Karpas-422 (cell line): ENCODE results near the gene SIPA1L3. TPM values are rescaled to one million over a fixed set of nuclear protein-coding genes. Genes with fewer than 3 reads are reported as not detected.
A peak's percentile ranks its signal among the peaks of the same experiment; 100 is the strongest.

ENCODE experiments used
- DNase-seq: peaks from one replicate; pipeline ENCODE4 v3.0.0-alpha.2; 2015
- H2AFZ ChIP-seq: fragments of 200-600 bp; sonication (generic); 2 replicates; pipeline ENCODE4 v1.6.1; 2014; ENCODE audit warnings: antibody characterized with exemption, low read length, mixed read lengths
- H3K27ac ChIP-seq: fragments of 200-600 bp; sonication (generic); 2 replicates; pipeline ENCODE4 v1.5.1; 2014; ENCODE audit warnings: mild to moderate bottlenecking, low read length, moderate library complexity
- H3K27me3 ChIP-seq: fragments of 200-600 bp; sonication (generic); 2 replicates; pipeline ENCODE4 v1.6.1; 2014; ENCODE audit warnings: low read length, mixed read lengths
- H3K36me3 ChIP-seq: fragments of 200-600 bp; sonication (generic); 2 replicates; pipeline ENCODE4 v1.6.1; 2014; ENCODE audit warnings: low read length, mixed read lengths; ENCODE audit not compliant: insufficient read depth
- H3K4me1 ChIP-seq: fragments of 200-600 bp; sonication (generic); 2 replicates; pipeline ENCODE4 v1.6.1; 2014; ENCODE audit warnings: mild to moderate bottlenecking, low read length, mixed read lengths
- H3K4me2 ChIP-seq: fragments of 200-600 bp; sonication (generic); 2 replicates; pipeline ENCODE4 v1.6.1; 2014; ENCODE audit warnings: low read length, low read depth, mild to moderate bottlenecking; ENCODE audit not compliant: poor library complexity, severe bottlenecking
- H3K4me3 ChIP-seq: fragments of 200-600 bp; sonication (generic); 2 replicates; pipeline ENCODE4 v1.5.1; 2014; ENCODE audit warnings: mild to moderate bottlenecking, antibody characterized with exemption, low read length, mixed read lengths
- H3K79me2 ChIP-seq: fragments of 200-600 bp; sonication (generic); 2 replicates; pipeline ENCODE4 v1.6.1; 2014; ENCODE audit warnings: mild to moderate bottlenecking, low read length, mixed read lengths
- H3K9ac ChIP-seq: fragments of 200-600 bp; sonication (generic); 2 replicates; pipeline ENCODE4 v1.6.0; 2014; ENCODE audit warnings: low read length
- H3K9me2 ChIP-seq: fragments of 200-600 bp; sonication (generic), shearing (Covaris generic); replicated peaks from 2 replicates; pipeline ENCODE4 v1.6.0; 2014; ENCODE audit warnings: mild to moderate bottlenecking, low read length, moderate library complexity; ENCODE audit not compliant: insufficient read depth
- H3K9me3 ChIP-seq: fragments of 300-700, 200-600 bp; sonication (generic); 2 replicates; pipeline ENCODE4 v1.6.1; 2014; ENCODE audit warnings: low read length, mixed read lengths
- H4K20me1 ChIP-seq: fragments of 200-600 bp; sonication (generic); 2 replicates; pipeline ENCODE4 v1.6.1; 2014; ENCODE audit warnings: mild to moderate bottlenecking, antibody characterized with exemption, low read length, low read depth; ENCODE audit not compliant: insufficient read depth
- total RNA-seq: library from RNA; depleted of rRNA; stranded (reverse); fragments of >200 nt; shearing (Covaris generic); gene quantifications from 2 replicates; pipeline ENCODE4 v1.2.3, GENCODE V29; 2014; ENCODE audit warnings: low replicate concordance

SIPA1L3 gene
- total RNA-seq, 1 experiment from 2014 or later, result 88.1 TPM

DNA sequence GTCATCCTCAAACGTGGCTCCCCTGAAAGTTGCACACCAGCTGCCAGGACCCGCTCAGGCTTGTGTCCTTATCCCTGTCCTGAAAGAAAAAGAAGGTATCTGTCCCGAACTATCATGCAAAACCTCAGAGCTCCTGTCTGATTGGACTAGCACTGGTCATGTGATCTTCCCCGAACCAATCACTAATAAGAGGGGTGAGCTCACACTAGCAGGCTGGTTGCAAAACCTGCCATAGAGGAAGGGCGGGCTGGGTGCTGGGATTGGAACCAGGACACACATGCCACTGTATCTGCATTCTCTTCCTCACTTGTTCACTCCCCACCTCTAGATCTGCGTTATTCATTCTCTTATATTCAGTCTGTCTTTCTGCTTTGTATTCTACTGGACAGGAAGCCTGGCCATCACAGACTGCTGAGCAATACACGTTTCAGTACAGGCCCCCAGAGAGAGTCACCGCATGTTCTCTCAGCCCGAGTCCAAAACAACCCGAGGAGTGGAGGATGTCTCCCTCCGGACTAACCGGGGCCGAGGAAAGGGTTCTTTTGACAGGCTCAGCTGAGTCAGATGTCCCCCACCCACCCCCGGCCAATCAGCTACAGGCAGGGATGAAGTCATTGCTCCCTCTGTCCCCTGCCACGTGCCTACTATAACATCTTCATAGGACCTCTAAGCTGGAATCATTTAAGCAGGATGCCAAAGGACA lies 97.7 kb downstream of the SIPA1L3 start:
- no peaks in the 10 kb centered on the region for H3K36me3 ChIP-seq
- H3K27ac ChIP-seq, result peak overlapping the region; percentile 95
- peaks cover 67% of the 10 kb centered on the region for H3K4me1 ChIP-seq
- peaks cover 86% of the 10 kb centered on the region for H3K79me2 ChIP-seq
- H3K9me3 ChIP-seq, result no peaks in the 10 kb centered on the region
- H3K9ac ChIP-seq, result peak overlapping the region; percentile 74
- peak; percentile 94 for DNase-seq
- no peaks in the 10 kb centered on the region; the same call in 1 of the 2 replicates for H4K20me1 ChIP-seq
- peak overlapping the region; percentile 80 for H3K4me2 ChIP-seq
- H3K27me3 ChIP-seq, result no peaks in the 10 kb centered on the region
- no peaks in the 10 kb centered on the region for H3K9me2 ChIP-seq
- peak overlapping the region; percentile 62 for H3K4me3 ChIP-seq
- H2AFZ ChIP-seq, result no peak overlapping the region

DNA sequence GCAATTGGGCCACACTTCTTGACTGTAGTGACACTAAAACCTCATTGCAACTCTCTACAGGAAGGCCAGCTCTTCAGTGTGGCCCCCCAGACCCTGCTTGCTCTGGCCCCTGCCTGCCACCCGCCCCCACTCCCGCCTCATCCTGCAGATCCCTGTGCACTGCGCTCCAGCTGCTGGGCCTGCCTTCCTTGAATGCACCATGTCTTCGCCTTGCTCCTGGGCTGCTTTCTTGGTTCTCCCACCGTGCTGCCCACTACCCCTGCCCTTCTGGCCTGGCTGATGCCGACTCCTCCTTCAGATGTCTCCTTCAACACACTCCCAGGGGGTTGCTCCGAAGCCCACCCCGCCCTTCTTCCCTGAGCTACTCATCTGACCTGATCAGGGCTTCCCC lies 98.2 kb downstream of the SIPA1L3 start:
- Histone ChIP-seq H3K27me3 (no peaks in the 10 kb centered on the region), H4K20me1 (no peaks in the 10 kb centered on the region; the same call in 1 of the 2 replicates), H3K9me2 (no peaks in the 10 kb centered on the region), H3K79me2 (peaks cover 87% of the 10 kb centered on the region), H3K27ac (peak overlapping the region; percentile 95), H2AFZ (no peak overlapping the region), H3K9ac (peak overlapping the region; percentile 74), H3K36me3 (no peaks in the 10 kb centered on the region), H3K9me3 (no peaks in the 10 kb centered on the region), H3K4me3 (peak overlapping the region; percentile 62), H3K4me1 (peaks cover 68% of the 10 kb centered on the region), H3K4me2 (peak overlapping the region; percentile 80)
- DNase-seq, result no peak

DNA sequence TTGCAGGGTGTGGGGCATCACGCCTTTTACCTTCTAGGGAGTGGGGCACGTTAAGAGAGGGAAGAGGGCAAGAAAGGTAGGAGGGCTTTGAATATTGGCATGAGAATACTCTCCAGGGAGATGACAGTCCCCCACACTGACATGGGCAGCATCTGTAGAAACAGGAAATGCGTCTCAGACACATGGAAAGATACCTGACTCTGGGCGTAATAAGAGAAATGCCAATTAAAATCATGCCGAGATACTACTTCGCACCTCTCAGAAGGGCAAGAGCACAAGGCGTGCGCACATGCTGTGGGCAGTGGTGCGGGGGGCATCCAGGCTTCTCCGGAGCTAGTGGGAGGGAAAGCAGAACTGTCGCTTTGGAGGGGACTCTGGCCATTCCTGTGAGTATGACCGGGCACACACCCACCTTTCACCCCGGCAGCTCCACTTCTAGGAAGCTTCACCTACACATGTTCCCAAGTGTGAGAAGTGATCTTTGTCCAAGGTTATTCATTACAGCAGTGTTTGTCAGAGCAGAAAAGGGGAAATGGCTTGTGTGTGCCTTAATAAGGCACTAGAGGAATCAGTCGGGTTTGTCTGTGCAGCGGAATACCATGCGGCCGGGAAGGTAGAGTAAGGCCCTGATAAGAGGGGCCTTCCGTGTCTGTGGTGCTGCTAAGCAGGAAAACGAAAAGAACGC lies 99.5 kb downstream of the SIPA1L3 start:
- Histone ChIP-seq H3K36me3 (no peaks in the 10 kb centered on the region), H3K9ac (peak overlapping the region; percentile 74), H3K9me3 (no peaks in the 10 kb centered on the region), H3K27me3 (no peaks in the 10 kb centered on the region), H3K9me2 (no peaks in the 10 kb centered on the region), H3K79me2 (peaks cover 88% of the 10 kb centered on the region), H3K4me1 (peaks cover 76% of the 10 kb centered on the region), H3K27ac (peak overlapping the region; percentile 95), H2AFZ (no peak overlapping the region), H3K4me2 (peak overlapping the region; percentile 80), H3K4me3 (peak overlapping the region; percentile 62; the same call in 1 of the 2 replicates), H4K20me1 (no peaks in the 10 kb centered on the region; the same call in 1 of the 2 replicates)
- DNase-seq, result peak; percentile 75

DNA sequence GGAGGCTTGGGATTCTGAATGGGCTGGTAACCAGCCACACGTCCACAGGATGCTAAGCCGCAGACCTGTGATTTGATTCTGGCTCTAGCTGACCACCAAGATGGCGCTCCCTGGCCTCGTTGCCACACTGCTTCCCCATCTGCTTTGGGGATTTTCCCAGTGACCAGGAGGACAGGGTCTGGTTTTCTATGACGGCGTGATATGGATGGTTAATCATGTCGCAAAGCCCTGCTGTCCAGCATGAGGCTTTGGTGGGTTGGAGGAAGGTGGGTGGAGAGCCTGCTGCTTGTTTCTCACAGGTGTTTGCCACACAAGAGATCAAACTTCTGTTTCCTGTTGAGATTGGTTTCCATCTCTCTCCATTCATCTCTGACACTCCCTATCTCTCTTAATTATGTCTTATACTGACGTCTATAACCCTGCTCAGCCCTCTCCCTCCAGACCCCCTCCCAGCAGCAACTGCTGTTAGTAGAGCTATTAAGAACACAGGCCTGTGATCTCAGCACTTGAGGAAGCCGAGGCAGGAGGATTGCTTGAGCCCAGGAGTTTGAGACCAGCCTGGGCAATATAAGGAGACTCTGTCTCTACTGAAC lies 102.7 kb downstream of the SIPA1L3 start:
- no peak for DNase-seq
- Histone ChIP-seq H3K9me2 (no peaks in the 10 kb centered on the region), H2AFZ (no peak overlapping the region), H3K79me2 (peaks cover 91% of the 10 kb centered on the region), H3K4me1 (peaks cover 51% of the 10 kb centered on the region), H3K27ac (peak overlapping the region; percentile 57), H3K9me3 (no peaks in the 10 kb centered on the region), H3K4me2 (no peak overlapping the region), H4K20me1 (no peaks in the 10 kb centered on the region; the same call in 1 of the 2 replicates), H3K27me3 (no peaks in the 10 kb centered on the region), H3K9ac (no peak overlapping the region), H3K4me3 (no peak overlapping the region), H3K36me3 (0 out of 2 replicates have a peak, but pooled peaks cover 7% of the 10 kb centered on the region)

DNA sequence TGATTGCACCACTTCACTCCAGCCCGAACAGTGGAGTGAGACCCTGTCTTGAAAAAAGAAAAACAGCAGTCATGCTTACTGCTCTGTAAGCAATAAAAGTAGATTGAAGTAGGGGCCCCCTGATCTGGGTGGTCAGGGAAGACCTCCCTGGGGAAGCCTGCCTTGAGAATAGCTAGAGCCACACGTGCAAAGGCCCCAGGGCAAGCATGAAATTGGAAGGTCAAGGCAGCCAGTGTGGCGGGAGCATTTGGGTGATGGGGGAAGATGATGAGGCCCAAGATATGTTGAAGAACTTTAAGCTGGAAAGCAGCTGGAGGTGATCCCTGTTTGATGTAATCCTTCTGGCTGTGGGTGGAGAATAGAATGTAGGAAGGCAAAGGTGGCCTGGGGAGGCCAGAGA lies 104.4 kb downstream of the SIPA1L3 start:
- Histone ChIP-seq H3K27me3 (no peaks in the 10 kb centered on the region), H3K27ac (peak overlapping the region; percentile 72), H3K36me3 (0 out of 2 replicates have a peak, but pooled peaks cover 7% of the 10 kb centered on the region), H3K4me2 (no peak overlapping the region), H3K4me3 (no peak overlapping the region), H3K9ac (peak overlapping the region; percentile 6; the same call in 1 of the 2 replicates), H3K79me2 (peaks cover 91% of the 10 kb centered on the region), H3K9me2 (no peaks in the 10 kb centered on the region), H4K20me1 (no peaks in the 10 kb centered on the region; the same call in 1 of the 2 replicates), H2AFZ (no peak overlapping the region), H3K4me1 (peaks cover 34% of the 10 kb centered on the region), H3K9me3 (no peaks in the 10 kb centered on the region)
- DNase-seq, result no peak

DNA sequence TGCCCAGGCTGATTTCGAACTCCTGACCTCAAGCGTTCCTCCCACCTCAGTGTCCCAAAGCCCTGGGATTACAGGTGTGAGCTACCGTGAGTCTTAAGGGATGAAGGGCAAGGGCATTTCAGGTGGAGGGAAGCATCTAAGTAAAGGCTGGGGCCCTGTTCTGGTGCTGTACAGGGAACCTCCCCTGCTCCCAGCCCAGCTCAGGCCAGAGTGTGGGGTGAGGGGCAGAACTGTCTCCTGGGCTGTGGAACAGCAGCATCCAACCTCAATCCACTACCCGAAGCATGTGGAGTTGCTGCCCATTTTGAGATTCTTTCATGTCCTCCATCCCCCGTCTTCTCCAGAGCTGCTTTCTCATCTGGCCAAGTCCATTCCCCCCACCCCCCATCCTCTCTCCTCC lies 105.3 kb downstream of the SIPA1L3 start:
- Histone ChIP-seq H3K4me2 (no peak overlapping the region), H3K27me3 (no peaks in the 10 kb centered on the region)

DNA sequence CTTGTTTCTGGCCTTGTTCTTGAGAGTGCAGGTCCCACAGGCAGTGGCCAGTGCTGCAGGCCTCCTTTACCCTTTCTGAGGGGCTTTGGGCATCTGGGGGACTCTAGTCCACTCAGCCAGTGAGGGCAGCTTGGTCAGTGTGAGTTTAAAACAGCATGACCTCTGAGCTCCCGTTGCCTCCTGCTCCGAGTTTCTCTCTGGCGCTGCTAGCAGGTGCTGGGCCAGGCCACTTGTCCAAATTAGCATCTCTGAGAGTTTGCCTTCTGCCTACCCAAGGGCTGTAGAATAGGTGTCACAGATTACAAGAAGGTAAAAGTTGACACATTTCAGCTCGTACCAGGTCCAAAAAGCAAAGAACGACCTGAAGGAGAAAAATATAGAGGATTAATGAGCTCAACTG lies 105.9 kb downstream of the SIPA1L3 start:
- H3K4me2 ChIP-seq, result no peak overlapping the region
- no peak overlapping the region for H3K4me3 ChIP-seq
- H3K9me2 ChIP-seq, result no peaks in the 10 kb centered on the region
- no peak overlapping the region for H3K9ac ChIP-seq
- peaks cover 93% of the 10 kb centered on the region for H3K79me2 ChIP-seq
- peaks cover 26% of the 10 kb centered on the region for H3K4me1 ChIP-seq
- DNase-seq, result no peak
- no peak overlapping the region for H2AFZ ChIP-seq
- 0 out of 2 replicates have a peak, but pooled peaks cover 7% of the 10 kb centered on the region for H3K36me3 ChIP-seq
- H3K27ac ChIP-seq, result peak overlapping the region; percentile 72
- no peaks in the 10 kb centered on the region for H3K27me3 ChIP-seq
- no peaks in the 10 kb centered on the region; the same call in 1 of the 2 replicates for H4K20me1 ChIP-seq
- no peaks in the 10 kb centered on the region for H3K9me3 ChIP-seq

More for the DNA sequence above, 105.3 kb downstream of the SIPA1L3 start:
- no peak overlapping the region for H3K9ac ChIP-seq
- peaks cover 91% of the 10 kb centered on the region for H3K79me2 ChIP-seq
- peaks cover 29% of the 10 kb centered on the region for H3K4me1 ChIP-seq
- DNase-seq, result no peak
- no peaks in the 10 kb centered on the region for H3K9me2 ChIP-seq
- H3K36me3 ChIP-seq, result 0 out of 2 replicates have a peak, but pooled peaks cover 7% of the 10 kb centered on the region
- no peaks in the 10 kb centered on the region; the same call in 1 of the 2 replicates for H4K20me1 ChIP-seq
- peak overlapping the region; percentile 72 for H3K27ac ChIP-seq
- no peak overlapping the region for H3K4me3 ChIP-seq
- H2AFZ ChIP-seq, result no peak overlapping the region
- no peaks in the 10 kb centered on the region for H3K9me3 ChIP-seq
